ENCODE results near the gene ING1. TPM values are rescaled to one million over a fixed set of nuclear protein-coding genes. Genes with fewer than 3 reads are reported as not detected.

The ING1 gene
- total RNA-seq, 1 donor = 9.2 TPM

DNA sequence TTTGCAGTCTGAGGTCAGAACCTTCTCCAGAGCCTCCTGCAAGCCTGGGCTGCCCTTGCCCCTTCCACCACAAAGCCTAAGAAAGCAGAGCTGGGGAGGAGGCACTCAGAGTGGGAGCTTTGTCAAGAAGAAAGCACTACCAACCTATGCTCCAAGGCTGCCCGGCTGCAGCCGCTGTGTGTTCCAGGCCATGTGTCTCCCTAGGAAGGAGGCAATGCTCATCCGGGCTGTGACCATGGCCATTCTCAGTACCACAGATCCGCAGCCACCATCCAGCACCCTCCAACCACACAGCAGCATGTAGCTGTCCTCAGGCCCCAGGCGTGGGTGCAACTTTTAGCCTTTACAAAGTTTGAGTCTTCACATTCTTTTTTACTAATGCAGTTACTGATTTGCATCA lies 29.6 kb upstream of the ING1 start:
- no peak for TF ChIP-seq CTCF (IDR thresholded peaks at IDR 0.05; ENCODE audit: insufficient read depth, low read length)
- no peak overlapping the region for H3K4me3 ChIP-seq (ENCODE audit: low read depth, low read length)
- no peak for DNase-seq (ENCODE audit: low read depth)

DNA sequence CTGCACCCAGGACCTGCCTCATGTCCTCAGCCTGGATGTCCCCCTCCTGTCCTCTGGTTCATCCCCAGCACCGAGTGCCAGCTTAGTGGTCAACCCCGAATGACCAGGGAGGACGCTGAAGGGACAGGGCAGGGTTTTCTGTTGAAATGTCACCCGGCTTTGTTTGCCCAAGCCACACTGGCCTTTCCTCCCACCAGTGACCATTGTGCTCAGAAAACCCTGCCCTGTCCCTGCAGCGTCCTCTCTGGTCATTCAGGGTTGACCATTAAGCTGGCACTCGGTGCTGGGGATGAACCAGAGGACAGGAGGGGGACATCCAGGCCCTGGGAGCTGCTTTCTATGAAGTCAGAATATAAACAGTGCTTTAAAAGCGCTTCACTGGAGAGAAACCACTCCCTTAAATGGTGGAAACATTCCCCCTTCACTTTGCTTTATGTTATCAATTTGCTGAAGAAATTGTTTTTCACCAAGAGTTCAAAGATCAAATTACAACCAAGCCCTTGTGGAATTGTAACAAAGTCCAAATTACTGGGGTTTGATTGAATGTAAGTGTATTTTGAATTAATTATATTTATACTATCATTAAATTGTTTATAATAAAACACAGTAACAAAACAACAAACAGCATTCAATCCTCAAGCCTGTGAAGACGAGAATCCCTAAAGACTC lies 29.0 kb upstream of the ING1 start:
- DNase-seq (ENCODE audit: low read depth) = no peak
- H3K4me3 ChIP-seq (ENCODE audit: low read depth, low read length) = no peak overlapping the region

GRCh38 chr13:110685305-110686020 lies 28.0 kb upstream of the ING1 start:
- DNase-seq (ENCODE audit: low read depth) = no peak
- TF ChIP-seq CTCF (IDR thresholded peaks at IDR 0.05; ENCODE audit: insufficient read depth, low read length) = no peak
- H3K4me3 ChIP-seq (ENCODE audit: low read depth, low read length) = no peak overlapping the region

More for the DNA sequence above, 29.0 kb upstream of the ING1 start:
- TF ChIP-seq CTCF (IDR thresholded peaks at IDR 0.05; ENCODE audit: insufficient read depth, low read length) = no peak

DNA sequence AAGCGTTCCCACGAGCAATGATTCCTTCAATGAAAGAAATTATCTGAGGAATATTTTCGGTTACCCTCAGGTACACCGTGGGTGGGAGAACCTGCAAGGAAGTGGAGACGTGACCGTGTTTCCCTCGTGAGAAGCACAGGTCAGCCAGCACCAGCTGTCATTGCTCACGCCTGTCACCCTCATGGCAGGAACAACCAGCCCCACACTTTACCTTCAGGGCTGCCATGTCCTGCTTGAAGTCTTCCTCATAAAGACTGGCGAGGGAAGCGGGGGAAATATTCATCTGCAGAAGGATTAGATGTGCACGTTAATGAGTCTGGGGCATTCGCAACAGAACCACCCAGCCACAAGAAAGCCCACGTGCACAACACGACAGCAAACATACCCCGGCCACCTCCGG lies 25.8 kb upstream of the ING1 start:
- no peak for TF ChIP-seq CTCF (IDR thresholded peaks at IDR 0.05; ENCODE audit: insufficient read depth, low read length)
- H3K4me3 ChIP-seq (ENCODE audit: low read depth, low read length) = no peak overlapping the region
- no peak for DNase-seq (ENCODE audit: low read depth)

DNA sequence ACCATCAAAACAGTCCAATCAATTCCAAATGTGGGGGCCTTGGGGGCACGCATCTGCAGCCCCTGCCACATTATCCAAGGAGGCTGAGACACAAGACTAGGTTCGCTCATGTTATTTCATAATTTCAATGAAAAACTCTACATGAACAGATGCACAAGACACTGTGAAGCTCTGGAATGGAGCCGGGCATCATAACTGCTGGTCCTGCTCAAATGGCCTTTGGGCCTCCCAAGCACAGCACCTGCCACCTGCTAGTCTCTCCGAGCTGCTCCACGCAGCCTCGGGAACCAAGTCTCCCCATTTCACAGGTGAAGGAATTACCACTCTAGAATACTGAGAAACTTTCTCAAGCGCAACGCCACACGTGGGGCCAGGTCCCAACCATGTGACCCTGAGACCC lies 24.5 kb upstream of the ING1 start:
- DNase-seq (ENCODE audit: low read depth) = no peak
- TF ChIP-seq CTCF (IDR thresholded peaks at IDR 0.05; ENCODE audit: insufficient read depth, low read length) = no peak
- no peak overlapping the region for H3K4me3 ChIP-seq (ENCODE audit: low read depth, low read length)

DNA sequence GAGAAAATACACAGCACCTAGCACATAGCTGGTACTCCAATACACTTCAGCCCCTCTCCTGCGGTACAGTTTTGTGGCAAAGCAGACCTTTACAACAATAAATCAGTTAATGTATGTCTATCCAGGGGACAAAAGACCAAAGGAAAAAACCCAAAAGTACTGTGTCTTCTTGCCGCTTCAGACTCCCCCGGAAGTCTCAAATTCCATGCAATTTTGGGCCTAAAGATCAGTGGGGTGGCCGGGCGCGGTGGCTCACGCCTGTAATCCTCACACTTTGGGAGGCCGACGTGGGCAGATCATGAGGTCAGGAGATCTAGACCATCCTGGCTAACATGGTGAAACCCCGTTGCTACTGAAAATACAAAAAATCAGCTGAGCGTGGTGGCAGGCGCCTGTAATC lies 23.8 kb upstream of the ING1 start:
- no peak overlapping the region for H3K4me3 ChIP-seq (ENCODE audit: low read depth, low read length)
- DNase-seq (ENCODE audit: low read depth) = no peak
- TF ChIP-seq CTCF (IDR thresholded peaks at IDR 0.05; ENCODE audit: insufficient read depth, low read length) = no peak
